Astrocyte (in vitro differentiated cells and primary cell): Measurements from ENCODE around the gene PRSS12. TPM values are rescaled to one million over a fixed set of nuclear protein-coding genes. Genes with fewer than 3 reads are reported as not detected.

Source experiments
- DNase-seq: peaks from one replicate; pipeline ENCODE4 v3.0.0-alpha.2; 2010; ENCODE audit warnings: low read depth
- FAIRE-seq: peaks from 2 replicates; lab custom pipeline; 2011; peaks lifted over from hg19 to GRCh38; lab: Jason Lieb, UNC
- H2AFZ ChIP-seq: 2 replicates; pipeline ENCODE4 v1.6.0; 2012; ENCODE audit warnings: low read depth, low read length, inconsistent platforms
- H3K27ac ChIP-seq: 2 replicates; pipeline ENCODE4 v1.5.1; 2011; ENCODE audit warnings: low read depth, low read length, inconsistent platforms
- H3K27me3 ChIP-seq: 2 replicates; pipeline ENCODE4 v1.6.0; 2011; ENCODE audit warnings: low read length, inconsistent platforms; ENCODE audit not compliant: insufficient read depth
- H3K36me3 ChIP-seq: 2 replicates; pipeline ENCODE4 v1.5.1; 2011; ENCODE audit warnings: low read length, inconsistent platforms; ENCODE audit not compliant: insufficient read depth
- H3K4me1 ChIP-seq: 2 replicates; pipeline ENCODE4 v1.5.1; 2011; ENCODE audit warnings: low read length, inconsistent platforms; ENCODE audit not compliant: insufficient read depth
- H3K4me2 ChIP-seq: 2 replicates; pipeline ENCODE4 v1.6.0; 2012; ENCODE audit warnings: low read length, inconsistent platforms
- H3K4me3 ChIP-seq: 2 replicates; pipeline ENCODE4 v1.5.1; 2011; ENCODE audit warnings: low read depth, mild to moderate bottlenecking, low read length, inconsistent platforms; ENCODE audit not compliant: insufficient read depth
- H3K79me2 ChIP-seq: 2 replicates; pipeline ENCODE4 v1.6.0; 2012; ENCODE audit warnings: mild to moderate bottlenecking, low read length, inconsistent platforms; ENCODE audit not compliant: insufficient read depth
- H3K9ac ChIP-seq: 2 replicates; pipeline ENCODE4 v1.6.0; 2012; ENCODE audit warnings: mild to moderate bottlenecking, low read length, inconsistent platforms
- H3K9me3 ChIP-seq: 2 replicates; pipeline ENCODE4 v1.5.1; 2012; ENCODE audit warnings: low read depth, mild to moderate bottlenecking, low read length, inconsistent platforms; ENCODE audit not compliant: insufficient read depth
- H4K20me1 ChIP-seq: 2 replicates; pipeline ENCODE4 v1.6.0; 2012; ENCODE audit warnings: low read length, inconsistent platforms; ENCODE audit not compliant: insufficient read depth
- H3K27ac Mint-ChIP-seq: one replicate; pipeline ENCODE4 v1.8.0; 2021; ENCODE audit warnings: mild to moderate bottlenecking, mixed read lengths; ENCODE audit not compliant: unreplicated experiment
- H3K27me3 Mint-ChIP-seq: one replicate; pipeline ENCODE4 v1.8.0; 2021; ENCODE audit warnings: low read depth, mixed read lengths; ENCODE audit not compliant: unreplicated experiment
- H3K36me3 Mint-ChIP-seq: one replicate; pipeline ENCODE4 v1.8.0; 2021; ENCODE audit warnings: low read depth, mixed read lengths; ENCODE audit not compliant: unreplicated experiment
- H3K4me1 Mint-ChIP-seq: one replicate; pipeline ENCODE4 v1.8.0; 2021; ENCODE audit warnings: low read depth, mixed read lengths; ENCODE audit not compliant: unreplicated experiment
- H3K4me3 Mint-ChIP-seq: one replicate; pipeline ENCODE4 v1.8.0; 2021; ENCODE audit warnings: mild to moderate bottlenecking, moderate library complexity, mixed read lengths; ENCODE audit not compliant: unreplicated experiment
- H3K9me3 Mint-ChIP-seq: one replicate; pipeline ENCODE4 v1.8.0; 2021; ENCODE audit warnings: mild to moderate bottlenecking, mixed read lengths; ENCODE audit not compliant: unreplicated experiment
- CTCF ChIP-seq: IDR thresholded peaks from 2 replicates; pipeline ENCODE4 v1.5.1; 2011; ENCODE audit warnings: low read depth, mild to moderate bottlenecking, inconsistent platforms, low read length, moderate library complexity; ENCODE audit not compliant: insufficient read depth
- EZH2 ChIP-seq: IDR thresholded peaks from 2 replicates; pipeline ENCODE4 v1.6.1; 2012; ENCODE audit warnings: mild to moderate bottlenecking, low read length, inconsistent platforms; ENCODE audit not compliant: insufficient read depth
- total RNA-seq: library from RNA; stranded (reverse); gene quantifications from 2 replicates; pipeline ENCODE4 v1.2.1, GENCODE V29; 2021

Gene PRSS12
- total RNA-seq, 1 donor from 2014 or later: 4.1 TPM

GRCh38 chr4:118357601-118358000 lies 4.8 kb upstream of the PRSS12 start:
- H3K9ac ChIP-seq: no peak overlapping the region
- H3K4me2 ChIP-seq: no peak overlapping the region
- H3K4me1 ChIP-seq: no peaks in the 10 kb centered on the region
- DNase-seq: no peak
- no peak overlapping the region for H3K27ac ChIP-seq
- no peaks in the 10 kb centered on the region for H3K9me3 ChIP-seq
- peaks cover 7% of the 10 kb centered on the region for H3K27me3 ChIP-seq
- Mint-ChIP-seq H3K4me1 (no peaks in the 10 kb centered on the region), H3K36me3 (no peaks in the 10 kb centered on the region), H3K4me3 (no peak overlapping the region), H3K27ac (no peak overlapping the region), H3K9me3 (no peaks in the 10 kb centered on the region), H3K27me3 (peaks cover 30% of the 10 kb centered on the region)
- no peak for TF ChIP-seq CTCF
- TF ChIP-seq EZH2: no peak
- no peak for FAIRE-seq
- H3K4me3 ChIP-seq: no peak overlapping the region
- H2AFZ ChIP-seq: no peak overlapping the region
- H3K79me2 ChIP-seq: no peaks in the 10 kb centered on the region
- no peaks in the 10 kb centered on the region for H4K20me1 ChIP-seq
- H3K36me3 ChIP-seq: no peaks in the 10 kb centered on the region

GRCh38 chr4:118356731-118357130 lies 3.9 kb upstream of the PRSS12 start:
- Mint-ChIP-seq H3K4me1 (no peaks in the 10 kb centered on the region), H3K27me3 (peaks cover 33% of the 10 kb centered on the region)
- DNase-seq: no peak

More at GRCh38 chr4:118356731-118357130, 3.9 kb upstream of the PRSS12 start:
- Histone ChIP-seq H3K79me2 (no peaks in the 10 kb centered on the region), H3K4me2 (no peak overlapping the region), H4K20me1 (no peaks in the 10 kb centered on the region), H3K27me3 (peaks cover 9% of the 10 kb centered on the region), H3K4me3 (no peak overlapping the region), H3K36me3 (no peaks in the 10 kb centered on the region), H3K27ac (no peak overlapping the region), H2AFZ (no peak overlapping the region), H3K4me1 (no peaks in the 10 kb centered on the region), H3K9me3 (no peaks in the 10 kb centered on the region), H3K9ac (no peak overlapping the region)
- no peak overlapping the region for H3K4me3 Mint-ChIP-seq
- TF ChIP-seq CTCF (no peak), EZH2 (no peak)
- H3K36me3 Mint-ChIP-seq: no peaks in the 10 kb centered on the region
- H3K9me3 Mint-ChIP-seq: no peaks in the 10 kb centered on the region
- FAIRE-seq: no peak
- no peak overlapping the region for H3K27ac Mint-ChIP-seq
